HL-60 (cell line): ENCODE results near the gene MIDN.

Experiments used
- REST ChIP-seq: IDR thresholded peaks from 2 replicates; pipeline ENCODE4 v1.6.1; 2012; ENCODE audit warnings: low read depth; ENCODE audit not compliant: insufficient replicate concordance
- TF ChIP-seq, protein P1 (sequence below): IDR thresholded peaks from one replicate; pipeline ENCODE4 v1.5.1; 2011; ENCODE audit warnings: low read length, control low read depth, inconsistent platforms; ENCODE audit not compliant: insufficient read depth

- no peak for TF ChIP-seq REST
- TF ChIP-seq, protein P1, sequence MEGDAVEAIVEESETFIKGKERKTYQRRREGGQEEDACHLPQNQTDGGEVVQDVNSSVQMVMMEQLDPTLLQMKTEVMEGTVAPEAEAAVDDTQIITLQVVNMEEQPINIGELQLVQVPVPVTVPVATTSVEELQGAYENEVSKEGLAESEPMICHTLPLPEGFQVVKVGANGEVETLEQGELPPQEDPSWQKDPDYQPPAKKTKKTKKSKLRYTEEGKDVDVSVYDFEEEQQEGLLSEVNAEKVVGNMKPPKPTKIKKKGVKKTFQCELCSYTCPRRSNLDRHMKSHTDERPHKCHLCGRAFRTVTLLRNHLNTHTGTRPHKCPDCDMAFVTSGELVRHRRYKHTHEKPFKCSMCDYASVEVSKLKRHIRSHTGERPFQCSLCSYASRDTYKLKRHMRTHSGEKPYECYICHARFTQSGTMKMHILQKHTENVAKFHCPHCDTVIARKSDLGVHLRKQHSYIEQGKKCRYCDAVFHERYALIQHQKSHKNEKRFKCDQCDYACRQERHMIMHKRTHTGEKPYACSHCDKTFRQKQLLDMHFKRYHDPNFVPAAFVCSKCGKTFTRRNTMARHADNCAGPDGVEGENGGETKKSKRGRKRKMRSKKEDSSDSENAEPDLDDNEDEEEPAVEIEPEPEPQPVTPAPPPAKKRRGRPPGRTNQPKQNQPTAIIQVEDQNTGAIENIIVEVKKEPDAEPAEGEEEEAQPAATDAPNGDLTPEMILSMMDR = no peak
Measured at GRCh38 chr19:1265615-1266128, 17.3 kb downstream of the MIDN start.
